Measurements from ENCODE around the gene TBC1D1.
A peak's percentile ranks its signal among the peaks of the same experiment; 100 is the strongest.

The TBC1D1 gene

DNA sequence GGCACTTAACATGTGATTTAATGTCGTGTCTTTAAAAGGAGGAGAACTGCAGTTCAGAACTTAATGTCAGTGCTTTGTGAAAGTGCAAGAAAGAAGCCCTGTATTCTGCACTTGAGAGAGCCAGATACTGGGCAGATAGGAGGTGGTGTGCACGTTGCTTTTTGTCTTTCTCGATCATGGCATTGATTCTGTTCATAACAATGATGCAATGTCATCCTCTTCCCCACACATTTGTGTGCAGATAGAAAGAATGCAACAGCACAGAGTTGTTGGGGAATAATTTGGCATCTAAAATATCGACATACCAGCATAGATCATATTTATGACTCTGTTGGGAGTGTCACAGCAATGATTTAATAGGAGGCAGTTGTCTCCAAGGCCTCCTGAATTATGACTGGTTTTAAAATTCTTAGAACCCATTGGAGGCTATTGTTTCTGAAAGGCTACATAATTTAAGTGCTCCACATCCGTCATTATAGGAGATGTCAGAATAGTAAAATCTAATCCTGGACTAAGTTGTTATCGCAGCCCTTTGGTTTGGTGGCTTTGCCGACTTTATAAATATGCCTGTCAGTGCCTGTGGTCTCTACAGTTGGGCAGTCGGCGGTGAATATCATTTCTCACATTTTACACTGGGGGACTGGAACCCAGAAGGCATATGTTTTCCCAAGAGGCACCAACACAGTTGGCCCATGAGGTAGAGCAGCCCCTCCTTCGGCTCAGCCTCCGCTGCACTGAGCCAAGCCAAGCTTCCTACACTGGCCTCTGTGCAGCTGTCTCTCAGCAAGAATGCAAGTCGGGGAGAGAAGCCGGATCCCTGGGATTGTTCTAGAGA, 194.2 kb downstream of the TBC1D1 start:
- DNase-seq, result peak; percentile 22

GRCh38 chr4:38085751-38086150, 194.9 kb downstream of the TBC1D1 start:
- DNase-seq, result no peak

DNA sequence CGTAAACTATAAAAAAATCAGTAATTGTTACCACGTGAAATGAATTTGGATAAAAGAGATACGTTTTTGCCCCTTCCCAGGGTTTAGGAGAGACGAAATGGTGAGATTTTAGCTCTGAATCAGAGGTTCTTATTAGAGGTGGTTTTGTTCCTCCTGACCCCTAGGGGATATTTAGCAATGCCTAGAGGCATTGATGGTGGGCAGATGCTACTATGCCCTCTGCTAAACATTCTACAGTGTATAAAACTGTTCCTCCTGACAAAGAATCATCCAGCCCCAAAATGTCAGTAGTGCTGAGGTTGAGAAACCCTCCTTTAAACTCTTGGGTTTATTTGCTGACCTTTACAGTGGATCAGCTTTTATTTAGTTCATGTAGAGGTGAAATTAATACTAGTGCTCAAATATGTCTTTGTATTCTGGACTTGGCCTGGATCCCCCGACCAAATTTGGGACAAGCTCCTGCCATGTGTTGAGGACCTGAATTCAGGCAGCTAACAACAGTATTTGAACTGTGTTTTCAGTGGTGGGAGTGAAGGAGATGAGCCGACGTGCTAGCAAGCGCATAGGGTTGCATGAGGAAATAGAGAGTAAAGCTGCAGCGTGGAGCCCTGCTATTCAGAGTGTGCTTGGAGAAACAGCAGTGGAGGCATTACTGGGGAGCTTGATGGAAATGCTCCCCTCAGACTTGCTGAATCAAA, 195.4 kb downstream of the TBC1D1 start:
- no peak for DNase-seq

DNA sequence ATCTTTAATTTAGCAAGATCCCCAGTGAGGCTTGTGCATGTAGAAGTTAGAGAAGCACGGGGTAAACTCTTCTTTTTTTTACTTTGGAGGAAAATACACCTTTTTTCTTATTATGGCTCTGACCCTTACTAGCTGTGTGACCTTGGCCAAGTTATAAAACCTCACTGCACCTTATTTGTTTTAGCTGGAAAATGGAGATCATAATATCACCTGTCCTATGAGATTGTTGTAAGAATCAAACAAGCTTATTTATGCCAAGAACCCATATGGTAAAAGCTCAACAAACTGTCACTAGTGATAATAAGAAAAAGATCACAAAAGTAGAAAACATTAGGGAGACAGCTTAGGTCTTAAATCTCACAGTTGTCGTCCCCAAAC, 196.0 kb downstream of the TBC1D1 start:
- no peak for DNase-seq

- DNase-seq, result no peak
Observed at GRCh38 chr4:38088321-38088720, 197.4 kb downstream of the TBC1D1 start.

- DNase-seq, result no peak
Observed at GRCh38 chr4:38089961-38090360, 199.1 kb downstream of the TBC1D1 start.

DNA sequence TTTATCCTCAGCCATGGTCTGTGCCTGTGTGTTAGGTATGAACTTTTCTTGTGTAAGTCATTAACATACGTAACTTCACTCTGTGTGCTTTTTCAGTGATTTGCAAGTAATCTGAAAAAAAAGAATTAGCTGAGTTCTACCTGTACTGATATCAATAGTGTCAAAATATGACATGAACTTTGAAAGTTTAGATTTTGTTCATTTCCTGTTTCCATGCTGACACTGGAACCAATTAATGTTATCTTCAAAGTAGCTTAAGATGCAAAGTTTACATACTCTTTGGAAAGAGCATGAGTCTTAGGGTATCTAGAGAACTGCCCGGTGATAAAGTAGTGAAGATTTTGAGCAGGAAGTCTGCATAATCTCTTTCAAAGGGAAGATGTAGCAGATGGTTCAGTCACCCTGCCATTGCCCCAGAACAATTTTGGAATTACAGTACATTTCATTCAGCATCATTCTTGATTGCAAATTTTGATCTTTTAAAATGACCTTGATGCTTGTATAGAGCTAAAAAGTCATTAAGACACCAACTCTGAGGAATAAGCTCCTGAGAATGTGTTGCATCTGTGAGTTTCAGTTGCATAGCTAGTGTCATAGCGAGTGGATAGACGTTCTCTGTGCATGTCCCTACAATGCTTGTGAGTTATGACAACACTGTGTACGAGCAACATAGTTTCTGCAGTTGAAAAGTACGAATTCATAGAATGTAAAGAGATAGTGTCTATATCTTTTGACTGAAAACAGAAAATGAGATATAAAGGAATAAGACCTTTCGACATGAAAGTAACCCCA, 199.8 kb downstream of the TBC1D1 start:
- no peak for DNase-seq

DNA sequence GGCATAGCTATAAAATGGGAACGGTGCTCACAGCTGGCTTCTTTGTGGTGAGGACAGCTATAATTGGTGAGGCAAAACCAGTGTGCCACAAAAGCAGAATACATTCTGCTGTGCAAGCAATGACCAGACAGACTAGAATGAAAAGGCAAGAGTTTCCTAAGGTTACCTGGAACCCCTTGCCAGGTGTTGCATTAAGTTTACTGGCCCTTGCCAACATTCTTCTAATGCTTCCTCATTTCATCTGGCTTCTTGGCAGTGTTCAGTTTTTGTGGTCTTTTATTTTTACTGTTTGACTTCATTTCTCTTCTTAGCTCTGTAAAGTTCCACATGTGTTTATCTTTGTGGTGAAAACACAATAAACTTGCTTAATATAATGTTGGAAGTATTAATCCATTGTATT, 200.8 kb downstream of the TBC1D1 start:
- no peak for DNase-seq

DNA sequence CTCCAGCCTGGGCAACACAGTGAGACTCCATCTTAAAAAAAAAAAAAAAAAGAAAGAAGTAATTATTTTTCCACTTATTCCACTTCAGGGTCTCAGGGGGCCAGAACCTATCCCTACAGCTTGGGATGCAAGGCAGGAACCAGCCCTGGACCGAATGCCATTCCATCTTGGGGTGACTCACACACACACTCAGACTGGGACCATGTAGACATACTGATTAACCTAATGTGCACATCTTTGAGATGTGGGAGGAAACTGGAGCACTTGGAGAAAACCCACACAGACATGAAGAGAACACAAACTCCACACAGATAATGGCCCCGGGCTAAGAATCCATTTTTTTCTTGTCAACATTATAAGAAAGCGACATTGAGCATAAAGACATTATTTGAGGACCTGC, 201.8 kb downstream of the TBC1D1 start:
- no peak for DNase-seq

GRCh38 chr4:38094419-38094818, 203.5 kb downstream of the TBC1D1 start:
- DNase-seq, result peak; percentile 10

DNA sequence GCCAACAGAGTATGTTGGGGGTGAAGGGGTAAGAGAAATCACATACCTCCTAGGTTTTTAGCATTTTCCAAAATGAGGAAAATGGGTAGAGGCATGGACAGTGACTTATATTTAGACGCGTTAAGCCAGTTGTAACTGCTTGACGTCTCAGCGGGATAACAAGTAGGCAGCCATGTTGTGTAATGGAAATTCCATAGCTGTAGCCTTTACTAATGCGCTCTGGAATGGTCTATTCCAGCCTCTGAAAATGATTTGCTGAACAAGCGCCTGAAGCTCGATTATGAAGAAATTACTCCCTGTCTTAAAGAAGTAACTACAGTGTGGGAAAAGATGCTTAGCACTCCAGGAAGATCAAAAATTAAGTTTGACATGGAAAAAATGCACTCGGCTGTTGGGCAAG, 204.8 kb downstream of the TBC1D1 start:
- no peak for DNase-seq

GRCh38 chr4:38097818-38098217, 206.9 kb downstream of the TBC1D1 start:
- no peak for DNase-seq

GRCh38 chr4:38099020-38099600, 208.2 kb downstream of the TBC1D1 start:
- DNase-seq, result no peak

GRCh38 chr4:38099908-38100407, 209.1 kb downstream of the TBC1D1 start:
- no peak for DNase-seq

- DNase-seq, result no peak
Observed at GRCh38 chr4:38100474-38101255, 209.8 kb downstream of the TBC1D1 start.

DNA sequence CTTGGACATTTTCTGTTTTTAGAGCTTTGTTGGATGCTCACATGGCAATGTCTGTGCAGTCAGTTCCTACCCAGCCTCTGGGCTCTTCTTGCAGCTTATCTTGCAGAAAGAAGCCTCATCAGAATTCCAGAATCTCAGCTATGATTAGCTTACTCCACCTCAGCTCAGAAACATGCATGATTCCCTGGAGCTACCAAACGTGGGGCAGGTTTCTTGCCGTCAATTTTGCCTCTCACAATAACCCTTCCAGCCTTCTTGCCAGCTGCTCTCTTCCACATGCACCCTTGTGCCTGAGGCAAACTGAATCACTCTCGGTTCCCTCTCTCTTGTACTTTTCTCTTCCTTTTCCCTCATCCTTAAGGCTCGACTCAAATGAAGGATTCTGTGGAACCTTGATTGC, 210.7 kb downstream of the TBC1D1 start:
- DNase-seq, result no peak

- no peak for DNase-seq
Observed at GRCh38 chr4:38102957-38103588, 212.2 kb downstream of the TBC1D1 start.

DNA sequence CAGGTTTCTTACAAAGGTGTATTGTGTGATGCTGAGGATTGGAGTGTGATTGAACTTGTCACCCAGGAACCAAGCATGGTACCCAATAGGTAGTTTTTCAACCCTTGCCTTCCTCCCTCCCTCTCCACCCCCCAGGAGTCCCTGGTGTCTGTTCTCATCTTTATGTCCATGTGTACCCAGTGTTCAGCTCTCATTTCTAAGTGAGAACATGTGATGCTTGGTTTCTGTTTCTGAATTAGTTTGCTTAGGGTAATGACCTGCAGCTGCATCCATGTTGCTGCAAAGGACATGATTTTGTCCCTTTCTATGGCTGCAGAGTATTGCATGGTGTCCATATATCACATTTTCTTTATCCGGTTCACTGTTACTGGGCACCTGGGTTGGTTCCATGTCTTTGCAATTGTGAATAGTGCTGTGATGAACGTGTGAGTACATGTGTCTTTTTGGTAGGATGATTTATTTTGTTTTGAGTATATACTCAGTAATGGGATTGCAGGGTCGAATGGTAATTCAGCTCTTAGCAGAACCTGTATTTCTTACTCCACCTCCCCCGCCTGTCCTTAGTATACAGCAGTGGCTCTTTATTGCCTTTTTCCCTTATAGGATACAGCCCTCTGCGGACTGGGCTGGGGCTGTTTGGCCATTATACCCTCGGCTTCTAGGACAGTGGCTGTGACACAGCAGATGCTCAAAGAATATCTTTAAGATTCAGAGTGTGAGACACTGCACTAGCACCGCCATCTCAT, 214.8 kb downstream of the TBC1D1 start:
- DNase-seq, result no peak

DNA sequence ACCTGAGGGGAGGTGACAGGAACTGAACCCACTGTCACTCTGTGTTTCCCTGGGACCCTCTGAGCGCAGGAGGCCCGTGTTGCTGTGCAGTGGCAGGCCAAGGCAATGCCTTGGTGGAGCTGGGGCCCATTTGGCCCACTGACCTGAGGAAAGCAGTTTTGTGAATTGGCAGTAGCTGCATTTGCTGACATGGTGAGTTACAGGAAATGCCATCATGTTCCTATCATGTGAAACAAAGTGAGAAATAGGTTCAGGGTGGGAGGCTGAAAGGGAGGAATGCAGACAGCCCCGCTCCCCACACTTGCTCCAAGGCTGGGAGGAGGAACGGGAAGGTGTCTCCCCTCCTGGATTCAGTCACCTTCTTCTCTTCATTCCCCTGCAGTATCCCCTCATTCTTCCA, 215.4 kb downstream of the TBC1D1 start:
- DNase-seq, result no peak

DNA sequence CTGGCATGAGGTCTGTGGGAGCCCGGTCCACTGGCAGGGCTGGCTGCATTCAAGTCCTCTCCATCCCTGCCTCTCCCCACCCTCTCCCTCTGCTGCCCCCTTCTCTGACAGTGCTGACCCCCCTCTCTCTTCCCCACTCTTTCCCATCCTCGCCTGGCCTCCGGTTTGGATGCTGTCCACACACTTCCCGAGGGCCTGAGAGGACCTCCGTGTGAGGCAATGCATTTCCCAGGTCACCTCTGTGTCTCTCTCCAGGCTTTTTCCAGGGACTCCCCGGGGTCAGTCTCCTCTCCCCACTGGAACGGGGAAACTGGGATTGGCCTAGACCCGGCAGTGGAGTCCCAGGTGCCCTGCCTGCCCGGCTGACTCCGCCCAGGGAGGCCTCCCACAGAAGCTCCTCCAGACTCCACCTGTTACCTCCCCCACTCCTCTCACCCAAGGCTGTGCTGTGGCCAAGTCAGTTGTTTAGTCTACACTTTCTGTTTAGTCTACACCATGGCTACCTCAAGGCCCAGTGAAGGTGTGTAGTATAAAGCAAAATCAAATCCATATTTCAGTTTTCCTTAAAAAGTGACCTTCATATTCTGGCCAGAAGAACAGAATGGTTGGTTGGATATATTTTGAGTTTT, 216.1 kb downstream of the TBC1D1 start:
- DNase-seq, result no peak

DNA sequence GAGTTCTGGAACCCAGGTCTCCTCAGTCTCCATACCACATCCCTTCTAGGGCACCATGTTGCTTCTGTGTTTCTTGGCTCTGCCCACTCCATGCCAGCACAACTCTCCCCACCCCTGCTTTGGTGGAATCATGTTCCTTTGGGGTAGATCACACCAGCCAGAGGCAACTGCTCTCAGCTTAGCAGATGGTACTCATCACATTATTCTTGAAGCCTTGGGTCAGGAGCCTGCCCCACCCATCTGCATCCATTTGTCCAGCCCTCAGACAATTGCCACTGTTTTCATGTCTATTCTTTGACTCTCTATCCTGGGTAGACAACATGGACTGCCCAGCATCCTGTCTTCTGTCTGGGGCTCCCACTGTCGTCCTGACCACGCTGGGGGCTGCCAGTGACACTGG, 216.9 kb downstream of the TBC1D1 start:
- no peak for DNase-seq

Measured in NCI-H2171 (cell line).